Body of pancreas (tissue), 4 donors: Measurements from ENCODE around the gene SLA2.

Experiments used
- POLR2A ChIP-seq, 3 donors: fragments of 450-650 bp; IDR thresholded peaks; one replicate each; pipeline ENCODE4 v1.6.1; 2016; ENCODE audit warnings: antibody characterized with exemption in 3 of 3, mild to moderate bottlenecking in 2 of 3
- TF ChIP-seq, protein P1 (sequence below), 7 experiments: fragments of 450-650 bp in 4 of 7; fragments of 200-600 bp in 3 of 7; sonication (generic) in 3 of 7; IDR thresholded peaks; one replicate each; pipeline ENCODE4 v1.5.1; 2016 to 2019; ENCODE audit warnings: antibody characterized with exemption in 7 of 7

DNA sequence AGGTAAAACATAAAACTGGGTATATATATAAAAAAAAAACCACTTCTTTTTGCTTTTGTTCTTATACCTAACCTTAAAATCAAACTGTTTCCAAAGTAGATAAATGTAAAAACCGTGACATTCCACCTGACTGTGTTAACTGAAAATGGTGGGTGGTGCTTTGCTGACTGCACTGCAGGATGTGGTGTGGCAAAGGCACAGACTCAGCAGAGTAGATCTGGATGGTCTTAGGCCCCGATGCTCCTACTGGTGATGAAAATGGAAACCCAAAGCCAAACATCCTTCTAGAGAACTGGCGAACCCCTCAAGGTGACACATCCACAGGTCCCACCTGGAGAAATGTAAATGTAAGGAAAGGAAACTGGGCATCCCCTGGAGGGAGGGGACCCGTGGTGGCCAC lies 63.7 kb downstream of the SLA2 start:
- TF ChIP-seq, protein P1, sequence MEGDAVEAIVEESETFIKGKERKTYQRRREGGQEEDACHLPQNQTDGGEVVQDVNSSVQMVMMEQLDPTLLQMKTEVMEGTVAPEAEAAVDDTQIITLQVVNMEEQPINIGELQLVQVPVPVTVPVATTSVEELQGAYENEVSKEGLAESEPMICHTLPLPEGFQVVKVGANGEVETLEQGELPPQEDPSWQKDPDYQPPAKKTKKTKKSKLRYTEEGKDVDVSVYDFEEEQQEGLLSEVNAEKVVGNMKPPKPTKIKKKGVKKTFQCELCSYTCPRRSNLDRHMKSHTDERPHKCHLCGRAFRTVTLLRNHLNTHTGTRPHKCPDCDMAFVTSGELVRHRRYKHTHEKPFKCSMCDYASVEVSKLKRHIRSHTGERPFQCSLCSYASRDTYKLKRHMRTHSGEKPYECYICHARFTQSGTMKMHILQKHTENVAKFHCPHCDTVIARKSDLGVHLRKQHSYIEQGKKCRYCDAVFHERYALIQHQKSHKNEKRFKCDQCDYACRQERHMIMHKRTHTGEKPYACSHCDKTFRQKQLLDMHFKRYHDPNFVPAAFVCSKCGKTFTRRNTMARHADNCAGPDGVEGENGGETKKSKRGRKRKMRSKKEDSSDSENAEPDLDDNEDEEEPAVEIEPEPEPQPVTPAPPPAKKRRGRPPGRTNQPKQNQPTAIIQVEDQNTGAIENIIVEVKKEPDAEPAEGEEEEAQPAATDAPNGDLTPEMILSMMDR (IDR thresholded peaks at IDR 0.05), result no peak
- no peak for TF ChIP-seq POLR2A (IDR thresholded peaks at IDR 0.05)
